CD14-positive monocyte (primary cell): ENCODE measurements around the gene YBX2. TPM values are rescaled to one million over a fixed set of nuclear protein-coding genes. Genes with fewer than 3 reads are reported as not detected.

ENCODE experiments used
- DNase-seq, 3 donors: peaks; one replicate each; pipeline ENCODE4 v3.0.0-alpha.2; 2011 to 2022
- H2AFZ ChIP-seq: 2 replicates; pipeline ENCODE4 v1.6.0; 2012; ENCODE audit warnings: mild to moderate bottlenecking, low read depth, low read length, inconsistent platforms; ENCODE audit not compliant: insufficient read depth, poor library complexity, severe bottlenecking
- H3K27ac ChIP-seq, 2 donors: 1 replicate in 1 of 2; 2 replicates in 1 of 2; pipeline ENCODE4 v1.5.1; 2012 to 2013; ENCODE audit warnings: low read length in 2 of 2, control low read depth in 1 of 2, inconsistent platforms in 1 of 2, low read depth in 1 of 2, mild to moderate bottlenecking in 1 of 2
- H3K27me3 ChIP-seq, 2 donors: one replicate each; pipeline versions ENCODE4 v1.6.0 to v1.6.1; 2011 to 2013; ENCODE audit warnings: low read length in 2 of 2; ENCODE audit not compliant: control insufficient read depth in 2 of 2, insufficient read depth in 2 of 2
- H3K36me3 ChIP-seq, 2 donors: replicated peaks in 1 of 2; 1 replicate in 1 of 2; 2 replicates in 1 of 2; pipeline versions ENCODE4 v1.5.1 to v1.6.1; 2012 to 2013; ENCODE audit warnings: low read length in 2 of 2, control low read depth in 1 of 2, inconsistent platforms in 1 of 2, mild to moderate bottlenecking in 1 of 2; ENCODE audit not compliant: insufficient read depth in 2 of 2, control insufficient read depth in 1 of 2
- H3K4me1 ChIP-seq, 2 donors: 1 replicate in 1 of 2; 2 replicates in 1 of 2; pipeline versions ENCODE4 v1.5.1 to v1.6.1; 2012 to 2013; ENCODE audit warnings: low read length in 2 of 2, control low read depth in 1 of 2, inconsistent platforms in 1 of 2, mild to moderate bottlenecking in 1 of 2, moderate library complexity in 1 of 2; ENCODE audit not compliant: insufficient read depth in 2 of 2, control insufficient read depth in 1 of 2
- H3K4me2 ChIP-seq: replicated peaks from 2 replicates; pipeline ENCODE3; 2012; ENCODE audit warnings: low read length, moderate library complexity, mild to moderate bottlenecking; ENCODE audit not compliant: poor library complexity, severe bottlenecking; ENCODE audit errors: extremely low read depth
- H3K4me3 ChIP-seq, 3 experiments: fragments of 200-600 bp in 1 of 3; sonication (generic) in 1 of 3; replicated peaks in 1 of 3; 1 replicate in 2 of 3; 2 replicates in 1 of 3; pipeline ENCODE4 v1.5.1; 2011 to 2013; ENCODE audit warnings: low read length in 3 of 3, mild to moderate bottlenecking in 3 of 3, control low read depth in 2 of 3, low read depth in 2 of 3, inconsistent platforms in 1 of 3, moderate library complexity in 1 of 3
- H3K79me2 ChIP-seq: 2 replicates; pipeline ENCODE4 v1.6.0; 2012; ENCODE audit warnings: mild to moderate bottlenecking, control low read depth, inconsistent platforms, low read length, moderate library complexity; ENCODE audit not compliant: insufficient read depth
- H3K9ac ChIP-seq: 2 replicates; pipeline ENCODE4 v1.6.0; 2017; ENCODE audit warnings: low read length, mild to moderate bottlenecking; ENCODE audit not compliant: insufficient read depth, poor library complexity, severe bottlenecking
- H3K9me3 ChIP-seq, 2 donors: replicated peaks in 1 of 2; 1 replicate in 1 of 2; 2 replicates in 1 of 2; pipeline versions ENCODE4 v1.5.1 to v1.6.1; 2012 to 2013; ENCODE audit warnings: low read length in 2 of 2, control low read depth in 1 of 2; ENCODE audit not compliant: control insufficient read depth in 1 of 2, insufficient read depth in 1 of 2
- H4K20me1 ChIP-seq: 2 replicates; pipeline ENCODE4 v1.6.0; 2012; ENCODE audit warnings: mild to moderate bottlenecking, low read length, control low read depth, moderate library complexity; ENCODE audit not compliant: insufficient read depth
- H3K27ac Mint-ChIP-seq, 7 donors: one replicate each; pipeline ENCODE4 v1.8.0; 2020; ENCODE audit warnings: mild to moderate bottlenecking in 7 of 7, mixed read lengths in 7 of 7, moderate library complexity in 6 of 7, inconsistent platforms in 2 of 7
- H3K27me3 Mint-ChIP-seq, 3 donors: one replicate each; pipeline ENCODE4 v1.8.0; 2021 to 2022; ENCODE audit warnings: low read depth in 3 of 3, mild to moderate bottlenecking in 3 of 3, mixed read lengths in 3 of 3, moderate library complexity in 3 of 3, inconsistent platforms in 1 of 3
- H3K36me3 Mint-ChIP-seq, 2 donors: one replicate each; pipeline ENCODE4 v1.8.0; 2020; ENCODE audit warnings: mixed read lengths in 2 of 2, inconsistent platforms in 1 of 2, mild to moderate bottlenecking in 1 of 2
- H3K4me1 Mint-ChIP-seq: one replicate; pipeline ENCODE4 v1.8.0; 2020; ENCODE audit warnings: mild to moderate bottlenecking, mixed read lengths
- H3K4me3 Mint-ChIP-seq, 2 donors: one replicate each; pipeline ENCODE4 v1.8.0; 2020; ENCODE audit warnings: mild to moderate bottlenecking in 2 of 2, mixed read lengths in 2 of 2, moderate library complexity in 1 of 2
- H3K9me3 Mint-ChIP-seq, 7 donors: one replicate each; pipeline ENCODE4 v1.8.0; 2020 to 2022; ENCODE audit warnings: mixed read lengths in 7 of 7, mild to moderate bottlenecking in 6 of 7, moderate library complexity in 6 of 7, inconsistent platforms in 2 of 7
- WGBS: methylation state at CpG from one replicate; pipeline ENCODE4 v1.1.5; 2013; ENCODE audit warnings: missing lambda C conversion rate; ENCODE audit not compliant: insufficient coverage; 5-methylcytosine and 5-hydroxymethylcytosine counted together
- intact Hi-C, 2 donors: fragments of 100-400 bp; cut with micrococcal nuclease; formaldehyde crosslinking; loops; one replicate each; pipeline versions ENCODE4 v1.15.0 to v1.15.1; 2023
- polyA plus RNA-seq, 3 donors: library from polyadenylated mRNA; depleted of rRNA in 1 of 3; unstranded in 2 of 3; stranded (reverse) in 1 of 3; fragments of 300-500 nt in 2 of 3; fragments of >200 nt in 1 of 3; fragmentation: Illumina TruSeq in 2 of 3; gene quantifications; 1 replicate in 2 of 3; 2 replicates in 1 of 3; pipeline ENCODE4 v1.2.3, GENCODE V29; 2012 to 2021
- TF ChIP-seq, protein P1 (sequence below): fragments of 200-600 bp; IDR thresholded peaks from one replicate; pipeline ENCODE4 v1.8.0; 2022; ENCODE audit warnings: antibody characterized with exemption, mild to moderate bottlenecking

Gene YBX2
- polyA plus RNA-seq, 3 donors: not detected

DNA sequence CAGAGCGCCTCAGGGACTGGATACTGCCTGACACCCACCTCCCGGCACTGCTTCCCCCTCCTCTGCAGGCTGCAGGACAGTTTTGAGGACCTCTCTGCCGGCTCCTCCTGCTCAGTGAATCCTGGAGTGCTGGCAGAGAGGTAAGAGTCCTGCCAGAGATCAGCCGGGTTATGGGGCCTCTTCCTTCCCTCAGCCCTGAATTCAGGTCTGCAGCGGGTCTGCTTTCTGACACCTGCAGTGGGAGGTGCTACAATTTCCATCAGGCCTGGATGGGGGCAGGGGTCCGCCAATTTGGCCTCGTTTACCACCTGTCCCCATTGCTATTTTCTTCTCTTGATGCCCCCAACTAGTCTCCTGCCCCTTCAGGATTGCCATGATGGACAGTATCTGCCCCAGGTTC lies 37.7 kb upstream of the YBX2 start:
- H3K4me3 ChIP-seq: no peak overlapping the region
- DNase-seq: no peak
- H3K27ac Mint-ChIP-seq: peak overlapping the region in 4 of 7 donors; percentile 4 to 79 (median 62)
- peak overlapping the region in 1 of 2 donors; percentile 20 for H3K4me3 Mint-ChIP-seq
- peaks cover 26% of the 10 kb centered on the region for H3K79me2 ChIP-seq
- H3K9ac ChIP-seq: no peak overlapping the region
- H3K36me3 ChIP-seq: no peaks in the 10 kb centered on the region
- H3K4me2 ChIP-seq: no peak overlapping the region
- TF ChIP-seq, protein P1, sequence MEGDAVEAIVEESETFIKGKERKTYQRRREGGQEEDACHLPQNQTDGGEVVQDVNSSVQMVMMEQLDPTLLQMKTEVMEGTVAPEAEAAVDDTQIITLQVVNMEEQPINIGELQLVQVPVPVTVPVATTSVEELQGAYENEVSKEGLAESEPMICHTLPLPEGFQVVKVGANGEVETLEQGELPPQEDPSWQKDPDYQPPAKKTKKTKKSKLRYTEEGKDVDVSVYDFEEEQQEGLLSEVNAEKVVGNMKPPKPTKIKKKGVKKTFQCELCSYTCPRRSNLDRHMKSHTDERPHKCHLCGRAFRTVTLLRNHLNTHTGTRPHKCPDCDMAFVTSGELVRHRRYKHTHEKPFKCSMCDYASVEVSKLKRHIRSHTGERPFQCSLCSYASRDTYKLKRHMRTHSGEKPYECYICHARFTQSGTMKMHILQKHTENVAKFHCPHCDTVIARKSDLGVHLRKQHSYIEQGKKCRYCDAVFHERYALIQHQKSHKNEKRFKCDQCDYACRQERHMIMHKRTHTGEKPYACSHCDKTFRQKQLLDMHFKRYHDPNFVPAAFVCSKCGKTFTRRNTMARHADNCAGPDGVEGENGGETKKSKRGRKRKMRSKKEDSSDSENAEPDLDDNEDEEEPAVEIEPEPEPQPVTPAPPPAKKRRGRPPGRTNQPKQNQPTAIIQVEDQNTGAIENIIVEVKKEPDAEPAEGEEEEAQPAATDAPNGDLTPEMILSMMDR: no peak
- H3K9me3 Mint-ChIP-seq: no peaks in the 10 kb centered on the region
- peaks cover 51 to 58% of the 10 kb centered on the region in 2 donors for H3K4me1 ChIP-seq
- H3K36me3 Mint-ChIP-seq: peaks cover 0 to under 1% of the 10 kb centered on the region in 2 donors
- H4K20me1 ChIP-seq: no peaks in the 10 kb centered on the region
- H3K9me3 ChIP-seq: no peaks in the 10 kb centered on the region
- H2AFZ ChIP-seq: peak overlapping the region; percentile 36
- 20% methylated on average over 6 of the region's 7 CpGs for WGBS
- H3K27me3 Mint-ChIP-seq: peaks cover 0 to 7% (median 0%) of the 10 kb centered on the region in 3 donors
- H3K27ac ChIP-seq: no peak overlapping the region
- no peaks in the 10 kb centered on the region for H3K27me3 ChIP-seq
- intact Hi-C loops: no loop called here
- H3K4me1 Mint-ChIP-seq: peaks cover 55% of the 10 kb centered on the region

DNA sequence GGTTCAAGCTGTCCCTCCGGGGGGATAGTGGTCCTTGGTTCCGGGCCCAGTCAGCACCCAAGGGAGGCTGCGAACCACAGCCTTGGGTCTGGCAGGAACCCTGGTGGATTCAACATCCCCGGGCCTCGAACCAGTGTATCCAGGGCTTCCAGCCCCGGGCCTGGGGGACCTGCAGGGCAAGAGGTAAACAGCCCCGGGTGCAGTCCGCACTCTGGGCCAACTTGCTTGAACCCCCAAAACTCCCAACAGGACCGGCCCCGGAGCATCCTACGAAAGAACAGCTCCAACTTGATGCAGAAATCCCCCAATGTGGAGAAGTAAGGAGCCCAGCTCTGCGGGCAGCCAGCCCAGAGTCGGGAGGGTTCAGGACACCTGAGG lies 36.2 kb upstream of the YBX2 start:
- peak overlapping the region in 1 of 2 donors; percentile 98 for H3K4me3 Mint-ChIP-seq
- peaks cover 36 to 43% of the 10 kb centered on the region in 2 donors for H3K4me1 ChIP-seq
- H3K36me3 ChIP-seq: peaks cover 7 to 15% of the 10 kb centered on the region in 2 donors
- TF ChIP-seq, protein P1: no peak
- peak overlapping the region; percentile 91 for H2AFZ ChIP-seq
- H3K4me1 Mint-ChIP-seq: peaks cover 41% of the 10 kb centered on the region
- H3K79me2 ChIP-seq: peaks cover 18% of the 10 kb centered on the region
- intact Hi-C loops: no loop called here
- peaks cover 0 to 6% (median 0%) of the 10 kb centered on the region in 3 donors for H3K27me3 Mint-ChIP-seq
- H3K9me3 ChIP-seq: no peaks in the 10 kb centered on the region
- peak overlapping the region; percentile 80 to 91 (median 81) for H3K4me3 ChIP-seq
- H4K20me1 ChIP-seq: no peaks in the 10 kb centered on the region
- H3K27me3 ChIP-seq: no peaks in the 10 kb centered on the region
- H3K36me3 Mint-ChIP-seq: peaks cover 10 to 16% of the 10 kb centered on the region in 2 donors
- no peak for DNase-seq
- H3K27ac Mint-ChIP-seq: peak overlapping the region in 4 of 7 donors; percentile 68 to 99 (median 98)
- peak overlapping the region; percentile 99 for H3K4me2 ChIP-seq
- H3K27ac ChIP-seq: peak overlapping the region; percentile 92
- 60% methylated on average over 10 of the region's 13 CpGs for WGBS
- peak overlapping the region; percentile 66 for H3K9ac ChIP-seq
- no peaks in the 10 kb centered on the region for H3K9me3 Mint-ChIP-seq
